K562 (cell line): ENCODE results near the gene ADAP1. TPM values are rescaled to one million over a fixed set of nuclear protein-coding genes. Genes with fewer than 3 reads are reported as not detected.

Experiments used
- ARID4B ChIP-seq: sonication (generic); formaldehyde crosslinking; IDR thresholded peaks from 2 replicates; pipeline ENCODE4 v1.8.0; 2022; ENCODE audit warnings: mild to moderate bottlenecking, missing genetic modification reagents
- E2F5 ChIP-seq: sonication (generic); formaldehyde crosslinking; IDR thresholded peaks from 2 replicates; pipeline ENCODE4 v1.8.0; 2022; ENCODE audit warnings: mild to moderate bottlenecking, missing genetic modification reagents
- FIP1L1 ChIP-seq: fragments of 200-400 bp; formaldehyde crosslinking; IDR thresholded peaks from 2 replicates; pipeline ENCODE4 v1.6.1; 2018; ENCODE audit warnings: mild to moderate bottlenecking, low read depth, low read length; ENCODE audit not compliant: poor library complexity, severe bottlenecking
- HES1 ChIP-seq: fragments of 450-650 bp; IDR thresholded peaks from 2 replicates; pipeline ENCODE4 v1.6.1; 2016; ENCODE audit warnings: low read depth, mild to moderate bottlenecking, moderate library complexity
- HNRNPK ChIP-seq: fragments of 200-400 bp; formaldehyde crosslinking; IDR thresholded peaks from one replicate; pipeline ENCODE4 v1.6.1; 2018; ENCODE audit warnings: mild to moderate bottlenecking, low read depth, low read length; ENCODE audit not compliant: poor library complexity, severe bottlenecking
- LARP7 ChIP-seq: fragments of 450-650 bp; IDR thresholded peaks from 2 replicates; pipeline ENCODE4 v1.6.1; 2016
- MEF2D ChIP-seq: conservative IDR thresholded peaks from 2 replicates; pipeline ENCODE4 v1.6.1; 2016; ENCODE audit warnings: low read depth, missing genetic modification characterization, missing compliant biosample characterization
- MXD1 ChIP-seq: fragments of 250-450 bp; sonication (Bioruptor Pico); IDR thresholded peaks from 2 replicates; pipeline ENCODE4 v1.8.0; 2021; ENCODE audit warnings: borderline replicate concordance, mild to moderate bottlenecking, moderate library complexity; ENCODE audit not compliant: poor library complexity, severe bottlenecking
- NFIC ChIP-seq: fragments of 450-650 bp; IDR thresholded peaks from 2 replicates; pipeline ENCODE4 v1.6.1; 2017; ENCODE audit warnings: mild to moderate bottlenecking, inconsistent platforms
- ZNF197 ChIP-seq: fragments of 200-800 bp; sonication (Bioruptor generic); IDR thresholded peaks from 2 replicates; pipeline ENCODE4 v1.6.1; 2016; ENCODE audit warnings: low read depth, missing genetic modification characterization, missing compliant biosample characterization
- ZNF512 ChIP-seq: IDR thresholded peaks from 2 replicates; pipeline ENCODE4 v1.6.1; 2016; ENCODE audit warnings: missing genetic modification characterization, missing compliant biosample characterization
- ZNF592 ChIP-seq: fragments of 450-650 bp; IDR thresholded peaks from 2 replicates; pipeline ENCODE4 v1.6.1; 2017; ENCODE audit warnings: antibody characterized with exemption, mild to moderate bottlenecking
- polyA plus RNA-seq, 8 experiments: library from polyadenylated mRNA; depleted of rRNA in 4 of 8; stranded (reverse) in 5 of 8; unstranded in 3 of 8; fragments of >200 nt; fragmentation: Nextera tagmentation in 2 of 8; fragmentation: Illumina TruSeq in 1 of 8; extraction: Ambion mirVana in 2 of 8; extraction: Trizol in 1 of 8; gene quantifications; 2 replicates each; pipeline versions ENCODE4 v1.2.1 to v1.2.3, GENCODE V29; 2011 to 2014; ENCODE audit warnings: inconsistent platforms in 1 of 8, missing spikeins in 1 of 8
- total RNA-seq, 7 experiments: library from RNA; depleted of rRNA in 6 of 7; stranded (reverse); fragments of >200 nt in 6 of 7; fragmentation: Illumina TruSeq in 2 of 7; extraction: Trizol in 2 of 7; gene quantifications; 2 replicates each; pipeline versions ENCODE4 v1.2.1 to v1.2.3, GENCODE V29; 2011 to 2021; ENCODE audit warnings: low replicate concordance in 1 of 7

The ADAP1 gene
- total and polyA plus RNA-seq, 9 of the 15 experiments (the other 6 are each of a cell fraction or from before 2014, with no cell fraction given), result 0.27 to 1.4 (median 0.52) TPM; not detected in 3

GRCh38 chr7:873367-874002 is 81.0 kb downstream of the ADAP1 start (continued):
- no peak for TF ChIP-seq ZNF512
- TF ChIP-seq MXD1 (CRISPR knock-in tag), result peak; percentile 66
- TF ChIP-seq LARP7, result no peak
- TF ChIP-seq NFIC, result peak; percentile 87
- TF ChIP-seq MEF2D, result peak; percentile 59
- TF ChIP-seq FIP1L1, result no peak
- TF ChIP-seq HNRNPK, result no peak
- peak; percentile 99 for TF ChIP-seq E2F5
- no peak; the same call in 1 of the 2 replicates for TF ChIP-seq ZNF197 (CRISPR knock-in tag)
- peak; percentile 99 for TF ChIP-seq ZNF592
- TF ChIP-seq ARID4B (CRISPR knock-in tag), result peak; percentile 98
- no peak for TF ChIP-seq HES1
